Kidney (tissue), 14 donors: Measurements from ENCODE around the gene GSN. TPM values are rescaled to one million over a fixed set of nuclear protein-coding genes. Genes with fewer than 3 reads are reported as not detected.

Experiments
- DNase-seq, 5 donors: peaks; one replicate each; pipeline ENCODE4 v3.0.0-alpha.2; 2013 to 2020
- FAIRE-seq: peaks from 2 replicates; lab custom pipeline; 2012; peaks lifted over from hg19 to GRCh38; lab: Jason Lieb, UNC
- H3K27ac ChIP-seq, 2 donors: one replicate each; pipeline ENCODE4 v1.7.0; 2013; ENCODE audit warnings: low read depth in 2 of 2, low read length in 2 of 2, inconsistent platforms in 1 of 2
- H3K27me3 ChIP-seq: one replicate; pipeline ENCODE4 v1.7.1; 2013; ENCODE audit warnings: low read length, inconsistent platforms; ENCODE audit not compliant: control insufficient read depth, insufficient read depth
- H3K36me3 ChIP-seq, 3 donors: one replicate each; pipeline versions ENCODE4 v1.7.0 to v1.7.1; 2013; ENCODE audit warnings: low read length in 3 of 3, control low read depth in 1 of 3, inconsistent platforms in 1 of 3; ENCODE audit not compliant: insufficient read depth in 3 of 3, control insufficient read depth in 2 of 3
- H3K4me1 ChIP-seq, 3 donors: one replicate each; pipeline versions ENCODE4 v1.7.0 to v1.7.1; 2013; ENCODE audit warnings: low read length in 3 of 3, inconsistent platforms in 1 of 3, low read depth in 1 of 3; ENCODE audit not compliant: control insufficient read depth in 2 of 3, insufficient read depth in 2 of 3
- H3K4me3 ChIP-seq, 3 donors: one replicate each; pipeline versions ENCODE4 v1.7.0 to v1.8.1; 2013; ENCODE audit warnings: low read length in 3 of 3, control low read depth in 1 of 3, inconsistent platforms in 1 of 3
- H3K9ac ChIP-seq, 3 donors: one replicate each; pipeline versions ENCODE4 v1.7.0 to v1.7.1; 2013; ENCODE audit warnings: low read length in 3 of 3, control low read depth in 1 of 3, inconsistent platforms in 1 of 3
- H3K9me3 ChIP-seq, 3 donors: one replicate each; pipeline versions ENCODE4 v1.7.0 to v1.7.1; 2013; ENCODE audit warnings: low read length in 3 of 3, control low read depth in 1 of 3, inconsistent platforms in 1 of 3; ENCODE audit not compliant: control insufficient read depth in 2 of 3, insufficient read depth in 1 of 3
- CTCF ChIP-seq: IDR thresholded peaks from 3 replicates; pipeline ENCODE4 v1.5.1; 2012; ENCODE audit warnings: mild to moderate bottlenecking, moderate library complexity, borderline replicate concordance; ENCODE audit not compliant: insufficient read depth; ENCODE audit errors: extremely low read depth
- intact Hi-C: fragments of 100-400 bp; cut with DNase I; formaldehyde crosslinking; loops from one replicate; pipeline ENCODE4 v1.11.1; 2022
- polyA plus RNA-seq: library from polyadenylated mRNA; stranded (reverse); fragments of 350-450 nt; fragmentation: Illumina TruSeq; extraction: RNeasy Lipid Tissue Mini Kit (QIAGEN cat#74804); gene quantifications from one replicate; pipeline ENCODE4 v1.2.3, GENCODE V29; 2014; ENCODE audit warnings: low read depth, low replicate concordance; ENCODE audit not compliant: insufficient read depth
- total RNA-seq: library from RNA; stranded (reverse); fragmentation: NEBNext Ultra II Directional; extraction: Animal tissue kit (Norgen Biotek cat#: 25700); gene quantifications from one replicate; pipeline ENCODE4 v1.2.1, GENCODE V29; 2021
- donor health status: control.
- donor health status: control.
- donor health status: control.
- donor health status: control.
- donor health status: control.
- donor health status: DM: yes; HTN: yes; CAD: no.
- donor health status: Normal renal cell carcinoma (clear cell type).

Gene GSN
- total and polyA plus RNA-seq, 2 donors from 2014 or later, result 235 to 511 TPM

GRCh38 chr9:121266906-121267650 lies 884 bp upstream of the GSN start:
- H3K9ac ChIP-seq, result peak overlapping the region in 2 of 3 donors; percentile 21 to 47
- H3K36me3 ChIP-seq, result no peaks in the 10 kb centered on the region
- H3K27me3 ChIP-seq, result no peaks in the 10 kb centered on the region
- H3K27ac ChIP-seq, result peak overlapping the region in 1 of 2 donors; percentile 47
- H3K4me3 ChIP-seq, result peak overlapping the region; percentile 48 to 66 (median 65)
- intact Hi-C loops, result loop anchor here (10.0 kb wide), 1 partner anchor 48 kb away; no protein-coding TSS in a partner anchor
- DNase-seq (no peak), FAIRE-seq (no peak)
- TF ChIP-seq CTCF, result no peak
- H3K9me3 ChIP-seq, result no peaks in the 10 kb centered on the region
- H3K4me1 ChIP-seq, result peaks cover 0 to 19% (median 7%) of the 10 kb centered on the region in 3 donors

GRCh38 chr9:121268598-121268850 lies 562 bp downstream of the GSN start:
- Histone ChIP-seq H3K36me3 (no peaks in the 10 kb centered on the region), H3K27ac (peak overlapping the region; percentile 85 to 91), H3K9ac (peak overlapping the region; percentile 30 to 81 (median 70)), H3K27me3 (no peaks in the 10 kb centered on the region), H3K9me3 (no peaks in the 10 kb centered on the region), H3K4me1 (peaks cover 0 to 19% (median 7%) of the 10 kb centered on the region in 3 donors), H3K4me3 (peak overlapping the region; percentile 32 to 78 (median 77))
- DNase-seq (no peak), FAIRE-seq (no peak)
- TF ChIP-seq CTCF, result no peak
- intact Hi-C loops, result loop anchor here (10.0 kb wide), 1 partner anchor 46 kb away; no protein-coding TSS in a partner anchor

GRCh38 chr9:121268851-121269641 lies 1.1 kb downstream of the GSN start:
- peak overlapping the region in 2 of 3 donors; percentile 70 to 81 for H3K9ac ChIP-seq
- no peak for TF ChIP-seq CTCF
- intact Hi-C loops, result loop anchor here (10.0 kb wide), 1 partner anchor 46 kb away; no protein-coding TSS in a partner anchor

More at GRCh38 chr9:121268851-121269641, 1.1 kb downstream of the GSN start:
- Histone ChIP-seq H3K9me3 (no peaks in the 10 kb centered on the region), H3K4me3 (peak overlapping the region; percentile 14 to 78 (median 77)), H3K27ac (peak overlapping the region; percentile 85 to 91), H3K36me3 (no peaks in the 10 kb centered on the region), H3K27me3 (no peaks in the 10 kb centered on the region), H3K4me1 (peaks cover 0 to 19% (median 7%) of the 10 kb centered on the region in 3 donors)
- no peak for FAIRE-seq
- DNase-seq, result no peak
